ENCODE data around the gene DENND5A.

DNA sequence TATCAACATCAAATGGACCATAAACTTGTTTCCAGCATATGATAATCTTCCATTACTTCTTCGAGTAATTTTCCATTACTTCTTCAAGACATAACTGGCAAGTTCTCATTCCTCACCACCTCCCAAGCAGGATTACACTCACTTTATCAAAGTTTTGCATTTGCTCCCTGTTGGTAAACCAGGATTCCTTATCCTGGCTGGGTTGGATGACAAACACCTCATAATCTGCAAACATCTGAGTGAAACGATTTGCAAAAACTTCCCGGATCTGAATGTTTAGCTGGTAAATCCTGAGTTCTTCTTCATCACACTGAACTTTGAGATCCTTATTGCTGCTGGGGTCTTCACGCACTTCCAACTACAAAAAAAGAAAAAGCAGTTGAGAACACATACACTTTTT is 86.4 kb downstream of the DENND5A start:
- TF ChIP-seq POLR2A (IDR thresholded peaks at IDR 0.05), result no peak
- TF ChIP-seq CTCF (IDR thresholded peaks at IDR 0.05), result no peak

All from body of pancreas (tissue), 4 donors.